NT2/D1 (cell line): ENCODE data around the gene GYS1.

Experiments used
- DNase-seq: peaks from one replicate; pipeline ENCODE4 v3.0.0-alpha.2; 2011; ENCODE audit warnings: low read depth, low spot score
- H3K27me3 ChIP-seq: 2 replicates; pipeline ENCODE4 v1.6.0; 2011; ENCODE audit warnings: mild to moderate bottlenecking; ENCODE audit not compliant: insufficient read length, insufficient read depth
- H3K36me3 ChIP-seq: 2 replicates; pipeline ENCODE4 v1.6.1; 2011; ENCODE audit warnings: mild to moderate bottlenecking, low read length, mixed read lengths; ENCODE audit not compliant: insufficient read depth, insufficient read length
- H3K4me1 ChIP-seq: 2 replicates; pipeline ENCODE4 v1.5.1; 2011; ENCODE audit not compliant: insufficient read depth, insufficient read length
- H3K4me3 ChIP-seq: 2 replicates; pipeline ENCODE4 v1.5.1; 2011; ENCODE audit warnings: low read depth; ENCODE audit not compliant: insufficient read length
- H3K9ac ChIP-seq: 2 replicates; pipeline ENCODE4 v1.6.0; 2011; ENCODE audit warnings: low read depth; ENCODE audit not compliant: insufficient read length
- H3K9me3 ChIP-seq: 2 replicates; pipeline ENCODE4 v1.5.1; 2011; ENCODE audit warnings: mild to moderate bottlenecking, low read length; ENCODE audit not compliant: insufficient read depth
- SUZ12 ChIP-seq: IDR thresholded peaks from 2 replicates; pipeline ENCODE4 v1.6.1; 2011; ENCODE audit not compliant: insufficient read length, insufficient read depth; ENCODE audit errors: extremely low read depth
- YY1 ChIP-seq: IDR thresholded peaks from 2 replicates; pipeline ENCODE4 v1.6.1; 2011; ENCODE audit not compliant: insufficient read length, insufficient read depth
- ZNF274 ChIP-seq: IDR thresholded peaks from 2 replicates; pipeline ENCODE4 v1.6.1; 2011; ENCODE audit warnings: mild to moderate bottlenecking, low read depth, low read length

GYS1 gene

GRCh38 chr19:48954595-48955307 is 38.4 kb downstream of the GYS1 start, which contains the start of gene BAX:
TSS of gene BAX (plus strand) at chr19:48954875. CDS start at chr19:48954929, 54 bp downstream.
- Histone ChIP-seq H3K36me3 (peaks cover 25% of the 10 kb centered on the region), H3K27me3 (no peaks in the 10 kb centered on the region), H3K9me3 (no peaks in the 10 kb centered on the region), H3K4me1 (peaks cover 4% of the 10 kb centered on the region), H3K4me3 (peak within 1 kb of the TSS; percentile 86), H3K9ac (peak within 1 kb of the TSS; percentile 99)
- no peak for TF ChIP-seq SUZ12
- no peak for TF ChIP-seq ZNF274
- peak; percentile 95 for TF ChIP-seq YY1
- peak; percentile 91 for DNase-seq

DNA sequence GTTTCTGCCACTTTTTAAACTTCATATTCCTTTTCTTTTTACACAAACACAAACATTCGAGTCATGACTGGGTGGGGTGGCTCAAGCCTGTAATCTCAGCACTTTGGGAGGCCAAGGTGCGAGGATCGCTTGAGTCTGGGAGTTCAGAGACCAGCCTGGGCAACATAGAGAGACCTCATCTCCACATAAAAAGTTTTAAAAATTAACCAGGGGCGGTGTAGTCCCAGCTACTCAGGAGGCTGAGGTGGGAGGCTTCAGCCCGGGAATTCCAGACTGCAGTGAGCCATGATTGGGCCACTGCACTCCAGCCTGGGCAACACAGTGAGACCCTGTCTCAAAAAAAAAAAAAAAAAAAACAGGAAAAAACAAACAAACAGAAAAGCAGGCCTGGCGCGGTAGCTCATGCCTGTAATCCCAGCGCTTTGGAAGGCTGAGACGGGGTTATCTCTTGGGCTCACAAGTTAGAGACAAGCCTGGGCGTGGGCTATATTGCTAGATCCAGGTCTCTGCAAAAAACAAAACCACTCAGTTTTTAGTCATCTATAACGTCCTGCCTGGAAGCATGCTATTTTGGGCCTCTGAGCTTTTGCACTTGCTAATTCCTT is 39.0 kb downstream of the GYS1 start:
- peaks cover 25% of the 10 kb centered on the region for H3K36me3 ChIP-seq
- H3K9ac ChIP-seq = peak overlapping the region; percentile 63
- H3K4me3 ChIP-seq = peak overlapping the region; percentile 40
- DNase-seq = no peak
- no peak for TF ChIP-seq YY1
- TF ChIP-seq SUZ12 = no peak
- TF ChIP-seq ZNF274 = no peak
- H3K9me3 ChIP-seq = no peaks in the 10 kb centered on the region
- no peaks in the 10 kb centered on the region for H3K27me3 ChIP-seq
- peaks cover 4% of the 10 kb centered on the region for H3K4me1 ChIP-seq

DNA sequence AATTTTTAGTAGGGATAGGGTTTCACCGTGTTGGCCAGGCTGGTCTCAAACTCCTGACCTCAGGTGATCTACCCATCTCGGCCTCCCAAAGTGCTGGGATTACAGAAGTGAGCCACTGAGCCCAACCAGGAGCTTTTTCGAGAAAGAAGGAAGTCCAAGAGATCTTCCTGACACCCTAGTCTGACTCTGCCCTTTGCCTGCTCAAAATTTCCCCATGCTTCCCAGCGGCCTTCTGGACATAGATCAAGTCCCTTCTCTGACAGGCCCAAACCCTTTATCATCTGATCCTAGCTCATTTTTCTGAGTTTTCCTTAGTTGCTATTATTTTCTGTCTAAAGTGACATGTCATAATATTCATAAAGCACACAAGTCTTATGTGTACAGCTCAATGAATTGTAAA is 40.0 kb downstream of the GYS1 start:
- H3K4me1 ChIP-seq = peaks cover 4% of the 10 kb centered on the region
- H3K27me3 ChIP-seq = no peaks in the 10 kb centered on the region
- H3K9me3 ChIP-seq = no peaks in the 10 kb centered on the region
- TF ChIP-seq ZNF274 = no peak
- no peak for TF ChIP-seq SUZ12
- no peak for TF ChIP-seq YY1
- no peak overlapping the region for H3K9ac ChIP-seq
- no peak for DNase-seq
- peaks cover 25% of the 10 kb centered on the region for H3K36me3 ChIP-seq
- no peak overlapping the region for H3K4me3 ChIP-seq

- Histone ChIP-seq H3K9ac (no peak overlapping the region), H3K4me1 (peaks cover 2% of the 10 kb centered on the region), H3K4me3 (no peak overlapping the region), H3K9me3 (peaks cover 12% of the 10 kb centered on the region; the same call in 1 of the 2 replicates), H3K27me3 (no peaks in the 10 kb centered on the region), H3K36me3 (peaks cover 7% of the 10 kb centered on the region)
- TF ChIP-seq YY1 (no peak), SUZ12 (no peak), ZNF274 (no peak)
- DNase-seq = no peak
These were observed 42.1 kb downstream of the GYS1 start for GRCh38 chr19:48950830-48951519.

DNA sequence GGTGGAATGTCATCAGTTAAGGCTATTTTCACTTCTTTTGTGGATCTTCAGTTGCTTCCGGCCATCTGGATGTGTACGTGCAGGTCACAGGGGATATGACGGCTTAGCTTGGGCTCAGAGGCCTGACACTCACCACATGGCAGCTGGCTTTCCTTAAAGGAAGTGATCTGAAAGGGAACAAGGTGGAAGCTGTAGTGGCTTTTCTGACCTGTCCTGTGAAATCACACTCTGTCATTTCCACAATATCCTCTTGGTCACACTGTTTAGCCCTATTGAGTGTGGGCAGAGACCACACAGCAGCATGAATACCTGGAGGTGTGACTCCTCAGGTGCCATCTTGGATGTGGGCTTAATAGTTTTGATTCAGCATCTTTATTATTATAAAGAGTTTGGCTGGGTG is 43.0 kb downstream of the GYS1 start:
- Histone ChIP-seq H3K4me3 (no peak overlapping the region), H3K27me3 (no peaks in the 10 kb centered on the region), H3K9me3 (peaks cover 12% of the 10 kb centered on the region; the same call in 1 of the 2 replicates), H3K4me1 (no peaks in the 10 kb centered on the region), H3K9ac (no peak overlapping the region), H3K36me3 (no peaks in the 10 kb centered on the region)
- no peak for DNase-seq
- TF ChIP-seq ZNF274 (no peak), SUZ12 (no peak), YY1 (no peak)

DNA sequence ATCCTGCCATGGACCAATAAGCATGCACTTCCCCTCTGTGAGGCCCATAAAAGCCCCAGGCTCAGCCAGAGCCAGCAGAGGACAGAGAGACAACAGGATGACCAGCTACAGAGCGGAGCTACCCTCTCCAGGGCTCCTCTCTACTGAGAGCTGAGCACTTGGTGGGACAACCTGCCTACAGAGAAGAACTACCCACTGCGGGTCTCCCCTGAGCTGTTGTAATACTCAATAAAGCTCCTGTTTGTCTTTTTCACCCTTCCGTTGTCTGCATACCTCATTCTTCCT is 45.9 kb downstream of the GYS1 start:
- TF ChIP-seq YY1 (no peak), ZNF274 (no peak), SUZ12 (no peak)
- Histone ChIP-seq H3K9me3 (peaks cover 12% of the 10 kb centered on the region; the same call in 1 of the 2 replicates), H3K9ac (no peak overlapping the region), H3K4me1 (no peaks in the 10 kb centered on the region), H3K4me3 (no peak overlapping the region), H3K36me3 (no peaks in the 10 kb centered on the region), H3K27me3 (no peaks in the 10 kb centered on the region)
- DNase-seq = no peak
